ENCODE results near the gene CRNN.

GRCh38 chr1:152448496-152448895 is 34.4 kb upstream of the CRNN start:
- no peak for TF ChIP-seq CTCF (IDR thresholded peaks at IDR 0.05; ENCODE audit: insufficient read depth, low read length)
- TF ChIP-seq POLR2AphosphoS5 (IDR thresholded peaks at IDR 0.05; ENCODE audit: low read depth): no peak
- no peak for TF ChIP-seq SPI1 (IDR thresholded peaks at IDR 0.05; ENCODE audit: borderline replicate concordance, low read depth)
- TF ChIP-seq GABPA (IDR thresholded peaks at IDR 0.05; ENCODE audit: low read depth): no peak
- no peak for TF ChIP-seq REST (IDR thresholded peaks at IDR 0.05; ENCODE audit: insufficient replicate concordance, low read depth)
